NOMO-1 treated with DMSO at 0.1 percent for 48 hours (cell line): ENCODE results near the gene KNCN.

Experiments
- DNase-seq: peaks from one replicate; lab custom pipeline; 2025; ENCODE audit not compliant: unreplicated experiment; lab: John Stamatoyannopoulos, UW

KNCN gene

GRCh38 chr1:46506470-46507219 is 44.8 kb downstream of the KNCN start:
- no peak for DNase-seq

- no peak for DNase-seq
These were observed 48.0 kb downstream of the KNCN start for GRCh38 chr1:46503421-46503820.

DNA sequence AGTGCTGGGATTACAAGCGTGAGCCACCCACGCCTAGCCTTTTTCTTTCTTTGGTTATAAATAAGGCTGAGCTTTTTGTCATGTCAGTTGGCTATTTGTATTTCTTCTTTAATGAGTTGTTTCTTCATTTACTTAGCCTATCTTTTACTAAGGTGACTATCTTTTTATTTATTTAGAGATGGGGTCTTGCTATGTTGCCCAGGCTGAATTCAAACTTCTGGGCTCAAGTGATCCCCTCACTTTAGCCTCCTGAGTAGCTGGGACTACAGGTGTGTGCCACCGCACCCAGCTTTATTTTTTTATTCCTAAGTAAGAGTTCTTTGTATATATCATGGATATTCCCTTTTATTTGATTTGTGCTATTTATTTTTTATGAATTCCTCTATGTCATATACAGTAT is 49.9 kb downstream of the KNCN start:
- DNase-seq, result no peak

DNA sequence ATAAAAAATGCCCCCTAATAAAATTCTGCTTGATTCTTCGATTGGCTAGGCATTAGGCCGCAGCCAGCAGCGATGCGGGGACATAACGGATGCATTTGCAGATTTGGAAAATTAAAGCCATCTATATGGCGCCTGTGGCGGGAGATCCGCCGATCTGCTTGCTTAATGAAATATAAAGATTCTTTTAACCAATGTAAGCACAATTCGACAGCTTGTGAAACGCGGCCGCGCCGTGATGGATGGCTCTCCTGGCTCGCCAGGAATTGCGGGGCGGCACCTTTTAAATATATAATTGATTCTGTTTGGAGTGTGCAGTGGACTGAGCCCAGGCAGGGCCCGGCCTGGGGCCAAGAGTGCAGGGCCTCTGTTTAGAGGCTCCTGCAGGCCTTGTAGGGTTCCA is 53.8 kb downstream of the KNCN start:
- no peak for DNase-seq

DNA sequence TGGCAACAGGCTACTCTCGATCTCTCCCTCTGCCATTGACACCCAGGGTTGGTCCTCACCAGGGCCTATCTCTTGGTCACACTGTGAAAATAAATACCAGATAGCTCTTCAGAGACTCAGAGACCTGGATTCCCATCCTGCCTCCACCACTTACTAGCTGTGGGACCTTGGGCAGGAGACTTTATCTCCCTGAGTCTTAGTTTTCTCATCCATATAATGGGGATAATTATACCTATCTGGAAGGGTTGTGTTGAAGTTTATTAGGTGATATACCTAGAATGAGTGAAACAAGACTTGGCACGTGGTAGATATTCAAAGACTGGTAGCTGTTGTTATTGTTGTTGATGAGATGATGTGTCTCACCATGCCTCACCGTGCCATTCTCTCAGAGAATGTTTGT is 54.4 kb downstream of the KNCN start:
- DNase-seq, result no peak

DNA sequence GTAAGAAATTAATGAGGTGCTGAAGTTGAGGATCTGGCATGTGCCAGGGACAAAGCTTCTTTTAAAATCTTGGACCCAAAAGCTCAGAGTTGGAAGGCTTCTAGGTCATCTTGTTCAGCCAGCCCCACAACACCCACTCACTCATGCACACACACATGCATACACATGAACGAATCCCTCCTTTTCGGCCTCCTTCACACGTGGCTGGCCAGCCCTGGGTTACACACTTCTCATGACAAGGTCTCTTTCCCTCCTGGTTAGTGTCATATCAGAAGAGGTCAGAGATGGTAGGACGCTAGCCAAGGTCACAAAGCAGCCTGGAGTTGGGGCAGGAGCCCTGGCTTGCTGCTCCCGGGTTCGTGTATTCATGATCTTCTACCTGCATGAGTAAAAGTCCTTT is 54.9 kb downstream of the KNCN start:
- no peak for DNase-seq

DNA sequence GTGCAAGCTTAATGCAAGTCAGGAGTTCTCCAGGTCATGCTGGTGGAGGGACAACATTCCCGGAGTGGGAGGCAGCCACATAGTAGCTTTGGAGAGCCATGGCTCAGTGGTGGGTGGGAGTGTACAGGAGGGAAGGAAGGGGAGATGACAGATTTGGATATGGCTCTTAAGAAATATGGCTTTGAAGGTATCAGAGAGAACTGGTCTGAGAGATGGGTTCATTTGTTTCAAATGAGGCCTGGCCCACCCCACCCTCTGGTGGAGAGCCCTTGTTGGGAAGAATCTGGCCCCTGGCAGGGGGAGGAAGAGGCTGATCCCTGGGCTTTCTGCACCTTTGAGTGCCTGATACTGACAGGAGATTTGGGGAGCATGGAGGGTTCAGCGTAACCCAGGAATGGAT is 55.7 kb downstream of the KNCN start:
- DNase-seq, result no peak
